SK-N-SH (cell line): ENCODE measurements around the gene TBCD. TPM values are rescaled to one million over a fixed set of nuclear protein-coding genes. Genes with fewer than 3 reads are reported as not detected.

Experiments used
- CTCF ChIA-PET: fragments of 300-600, 350-600 bp; formaldehyde crosslinking; extraction: SDS; loops from one replicate; lab custom pipeline; 2021; lab: Yijun Ruan, JAX
- POLR2A ChIA-PET: fragments of 350-600 bp; sonication (Branson Sonifier 250); formaldehyde crosslinking; extraction: SDS; loops from one replicate; lab custom pipeline; 2020; ENCODE audit warnings: antibody characterized with exemption, inconsistent platforms; lab: Yijun Ruan, JAX
- DNase-seq: peaks from one replicate; pipeline ENCODE4 v3.0.0; 2012
- H2AFZ ChIP-seq: fragments of 200-600 bp; sonication (generic); 2 replicates; pipeline ENCODE4 v1.8.1; 2016; ENCODE audit warnings: antibody characterized with exemption, mild to moderate bottlenecking, low read depth
- H3F3A ChIP-seq: fragments of 200-600 bp; sonication (generic); replicated peaks from 2 replicates; pipeline ENCODE3; 2016; ENCODE audit warnings: antibody characterized with exemption, mild to moderate bottlenecking; ENCODE audit not compliant: insufficient read depth
- H3K27ac ChIP-seq, 2 experiments: fragments of 200-500 bp in 1 of 2; fragments of 200-600 bp in 1 of 2; sonication (Bioruptor generic) in 1 of 2; sonication (generic), shearing (Covaris generic) in 1 of 2; 2 replicates each; pipeline versions ENCODE4 v1.5.1 to v1.6.1; 2014 to 2016; ENCODE audit warnings: low read depth in 2 of 2, inconsistent platforms in 1 of 2, low read length in 1 of 2, mild to moderate bottlenecking in 1 of 2, mixed read lengths in 1 of 2
- H3K27me3 ChIP-seq: fragments of 200-600 bp; sonication (generic), shearing (Covaris generic); 2 replicates; pipeline ENCODE4 v1.6.1; 2016; ENCODE audit warnings: mixed run types; ENCODE audit not compliant: insufficient read depth
- H3K36me3 ChIP-seq, 2 experiments: fragments of 200-500 bp in 1 of 2; fragments of 200-600 bp in 1 of 2; sonication (Bioruptor generic) in 1 of 2; sonication (generic) in 1 of 2; replicated peaks in 1 of 2; 2 replicates each; pipeline versions ENCODE3 to v1.5.1; 2014 to 2016; ENCODE audit warnings: low read length in 1 of 2, mild to moderate bottlenecking in 1 of 2; ENCODE audit not compliant: insufficient read depth in 2 of 2, control insufficient read depth in 1 of 2
- H3K4me1 ChIP-seq, 2 experiments: fragments of 200-500 bp in 1 of 2; fragments of 200-600 bp in 1 of 2; sonication (Bioruptor generic) in 1 of 2; sonication (generic), shearing (Covaris generic) in 1 of 2; 2 replicates each; pipeline versions ENCODE4 v1.5.1 to v1.6.1; 2014 to 2016; ENCODE audit warnings: low read depth in 1 of 2, low read length in 1 of 2, mixed run types in 1 of 2; ENCODE audit not compliant: insufficient read depth in 2 of 2, control insufficient read depth in 1 of 2
- H3K4me2 ChIP-seq: fragments of 200-600 bp; sonication (generic), shearing (Covaris generic); 2 replicates; pipeline ENCODE4 v1.6.1; 2017; ENCODE audit warnings: mixed run types
- H3K4me3 ChIP-seq, 2 experiments: fragments of 200-500 bp in 1 of 2; fragments of 200-600 bp in 1 of 2; sonication (Bioruptor generic) in 1 of 2; sonication (generic), shearing (Covaris generic) in 1 of 2; 2 replicates each; pipeline versions ENCODE4 v1.5.1 to v1.8.1; 2014 to 2016; ENCODE audit warnings: low read depth in 2 of 2, inconsistent platforms in 1 of 2, low read length in 1 of 2, mild to moderate bottlenecking in 1 of 2, mixed read lengths in 1 of 2, moderate library complexity in 1 of 2
- H3K79me2 ChIP-seq: fragments of 200-600 bp; sonication (generic); 2 replicates; pipeline ENCODE4 v1.8.1; 2017; ENCODE audit warnings: mild to moderate bottlenecking; ENCODE audit not compliant: insufficient read depth
- H3K9ac ChIP-seq: fragments of 200-600 bp; sonication (generic); 2 replicates; pipeline ENCODE4 v1.6.1; 2017; ENCODE audit warnings: mixed run types
- H3K9me2 ChIP-seq: fragments of 200-600 bp; sonication (generic); 2 replicates; pipeline ENCODE4 v1.6.1; 2017; ENCODE audit warnings: mixed run types
- H3K9me3 ChIP-seq: fragments of 200-600 bp; sonication (generic); 2 replicates; pipeline ENCODE4 v1.6.1; 2017; ENCODE audit warnings: mixed run types, mild to moderate bottlenecking, moderate library complexity
- H4K20me1 ChIP-seq: fragments of 200-600 bp; sonication (generic); 2 replicates; pipeline ENCODE4 v1.6.1; 2017; ENCODE audit warnings: mild to moderate bottlenecking, mixed run types; ENCODE audit not compliant: insufficient read depth
- FOSL2 ChIP-seq: IDR thresholded peaks from 2 replicates; pipeline ENCODE4 v1.4.0; 2012; ENCODE audit warnings: low read depth, mild to moderate bottlenecking, moderate library complexity, borderline replicate concordance
- FOXM1 ChIP-seq: IDR thresholded peaks from 2 replicates; pipeline ENCODE4 v1.4.0; 2012; ENCODE audit warnings: low read depth, mild to moderate bottlenecking
- GABPA ChIP-seq: IDR thresholded peaks from 2 replicates; pipeline ENCODE4 v1.4.0; 2012; ENCODE audit warnings: low read depth, mild to moderate bottlenecking
- GATA2 ChIP-seq: sonication (generic); formaldehyde crosslinking; IDR thresholded peaks from 2 replicates; pipeline ENCODE4 v1.5.0; 2020; ENCODE audit warnings: mild to moderate bottlenecking, missing genetic modification reagents
- IRF3 ChIP-seq: fragments of 150-350 bp; IDR thresholded peaks from 2 replicates; pipeline ENCODE4 v1.6.1; 2016; ENCODE audit warnings: mild to moderate bottlenecking, low read depth, low read length
- NFIC ChIP-seq: IDR thresholded peaks from 2 replicates; pipeline ENCODE4 v1.4.0; 2012; ENCODE audit warnings: borderline replicate concordance
- RCOR1 ChIP-seq: fragments of 150-350 bp; IDR thresholded peaks from 2 replicates; pipeline ENCODE4 v1.6.1; 2017; ENCODE audit warnings: antibody characterized with exemption, low read length
- RFX5 ChIP-seq: IDR thresholded peaks from 2 replicates; pipeline ENCODE4 v1.6.1; 2012; ENCODE audit warnings: mild to moderate bottlenecking, improper control_type of control experiment, low read length
- RXRA ChIP-seq: IDR thresholded peaks from 2 replicates; pipeline ENCODE4 v1.4.0; 2012; ENCODE audit warnings: low read depth, mild to moderate bottlenecking, borderline replicate concordance
- TEAD4 ChIP-seq: IDR thresholded peaks from 2 replicates; pipeline ENCODE4 v1.4.0; 2012; ENCODE audit warnings: mild to moderate bottlenecking, borderline replicate concordance; ENCODE audit not compliant: insufficient read depth
- YY1 ChIP-seq: IDR thresholded peaks from 2 replicates; pipeline ENCODE4 v1.4.0; 2012; ENCODE audit warnings: low read depth, mild to moderate bottlenecking
- ZBTB33 ChIP-seq: IDR thresholded peaks from 2 replicates; pipeline ENCODE4 v1.4.0; 2012; ENCODE audit warnings: low read depth, borderline replicate concordance
- WGBS: methylation state at CpG from one replicate; pipeline ENCODE4 v1.1.6; 2017; ENCODE audit warnings: low lambda C conversion rate; 5-methylcytosine and 5-hydroxymethylcytosine counted together
- polyA plus RNA-seq, 3 experiments: library from polyadenylated mRNA; depleted of rRNA; stranded (reverse); fragments of >200 nt; gene quantifications; 2 replicates each; pipeline ENCODE4 v1.2.3, GENCODE V29; 2012
- TF ChIP-seq, protein P1 (sequence below): fragments of 150-350 bp; IDR thresholded peaks from 2 replicates; pipeline ENCODE4 v1.6.1; 2017; ENCODE audit warnings: antibody characterized with exemption, low read length, low read depth, borderline replicate concordance
- TF ChIP-seq, protein P2 (sequence below): IDR thresholded peaks from 2 replicates; pipeline ENCODE4 v1.6.1; 2012; ENCODE audit warnings: mild to moderate bottlenecking, low read depth, low read length, moderate library complexity
- TF ChIP-seq, protein P3 (sequence below): IDR thresholded peaks from 2 replicates; pipeline ENCODE4 v1.4.0; 2012; ENCODE audit warnings: low read depth, borderline replicate concordance

The TBCD gene
- polyA plus RNA-seq, 1 of the 3 experiments (the other 2 are of a cell fraction): 107 TPM

DNA sequence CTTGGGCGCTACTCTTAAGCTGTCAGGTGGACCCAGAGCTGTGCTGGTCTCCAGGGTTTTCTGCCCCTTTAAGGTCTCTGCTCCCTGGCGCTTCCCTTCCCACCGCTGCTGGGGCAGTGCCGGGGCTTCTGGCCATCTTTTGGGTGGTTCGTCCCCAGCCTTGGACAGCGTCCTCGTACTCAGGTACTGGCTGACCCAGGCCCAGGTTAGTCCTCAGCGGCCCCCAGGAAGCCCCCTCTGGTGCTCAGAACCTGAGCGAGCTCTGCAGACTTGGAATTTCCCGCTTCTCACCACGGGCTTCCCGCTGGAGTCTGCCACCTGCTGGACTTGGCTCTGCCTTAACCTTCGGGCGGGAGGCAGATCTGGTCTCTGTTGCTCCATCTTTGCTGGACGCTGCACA is 182.0 kb downstream of the TBCD start:
- Histone ChIP-seq H3K4me3 (no peak overlapping the region), H3F3A (no peaks in the 10 kb centered on the region), H3K4me1 (peaks cover 0 to 10% of the 10 kb centered on the region in 2 experiments; a peak in 1 of 4 replicates), H4K20me1 (no peaks in the 10 kb centered on the region), H3K36me3 (peaks cover 23 to 49% of the 10 kb centered on the region in 2 experiments), H3K9me3 (no peaks in the 10 kb centered on the region), H3K9me2 (no peaks in the 10 kb centered on the region), H2AFZ (no peak overlapping the region), H3K27me3 (no peaks in the 10 kb centered on the region), H3K79me2 (no peaks in the 10 kb centered on the region), H3K4me2 (no peak overlapping the region), H3K9ac (no peak overlapping the region), H3K27ac (no peak overlapping the region)
- POLR2A ChIA-PET: no interaction called here
- CTCF ChIA-PET: interaction anchor here (1.2 to 1.8 kb wide), 4 partner anchors 11 to 152 kb away, joined by 3 to 7 read pairs (median 4); no protein-coding TSS in a partner anchor
- TF ChIP-seq YY1 (no peak), RCOR1 (no peak), RFX5 (no peak), GATA2 (CRISPR knock-in tag) (no peak), TEAD4 (no peak), FOXM1 (no peak), RXRA (no peak)
- TF ChIP-seq, protein P1, sequence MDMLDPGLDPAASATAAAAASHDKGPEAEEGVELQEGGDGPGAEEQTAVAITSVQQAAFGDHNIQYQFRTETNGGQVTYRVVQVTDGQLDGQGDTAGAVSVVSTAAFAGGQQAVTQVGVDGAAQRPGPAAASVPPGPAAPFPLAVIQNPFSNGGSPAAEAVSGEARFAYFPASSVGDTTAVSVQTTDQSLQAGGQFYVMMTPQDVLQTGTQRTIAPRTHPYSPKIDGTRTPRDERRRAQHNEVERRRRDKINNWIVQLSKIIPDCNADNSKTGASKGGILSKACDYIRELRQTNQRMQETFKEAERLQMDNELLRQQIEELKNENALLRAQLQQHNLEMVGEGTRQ: no peak
- TF ChIP-seq, protein P2, sequence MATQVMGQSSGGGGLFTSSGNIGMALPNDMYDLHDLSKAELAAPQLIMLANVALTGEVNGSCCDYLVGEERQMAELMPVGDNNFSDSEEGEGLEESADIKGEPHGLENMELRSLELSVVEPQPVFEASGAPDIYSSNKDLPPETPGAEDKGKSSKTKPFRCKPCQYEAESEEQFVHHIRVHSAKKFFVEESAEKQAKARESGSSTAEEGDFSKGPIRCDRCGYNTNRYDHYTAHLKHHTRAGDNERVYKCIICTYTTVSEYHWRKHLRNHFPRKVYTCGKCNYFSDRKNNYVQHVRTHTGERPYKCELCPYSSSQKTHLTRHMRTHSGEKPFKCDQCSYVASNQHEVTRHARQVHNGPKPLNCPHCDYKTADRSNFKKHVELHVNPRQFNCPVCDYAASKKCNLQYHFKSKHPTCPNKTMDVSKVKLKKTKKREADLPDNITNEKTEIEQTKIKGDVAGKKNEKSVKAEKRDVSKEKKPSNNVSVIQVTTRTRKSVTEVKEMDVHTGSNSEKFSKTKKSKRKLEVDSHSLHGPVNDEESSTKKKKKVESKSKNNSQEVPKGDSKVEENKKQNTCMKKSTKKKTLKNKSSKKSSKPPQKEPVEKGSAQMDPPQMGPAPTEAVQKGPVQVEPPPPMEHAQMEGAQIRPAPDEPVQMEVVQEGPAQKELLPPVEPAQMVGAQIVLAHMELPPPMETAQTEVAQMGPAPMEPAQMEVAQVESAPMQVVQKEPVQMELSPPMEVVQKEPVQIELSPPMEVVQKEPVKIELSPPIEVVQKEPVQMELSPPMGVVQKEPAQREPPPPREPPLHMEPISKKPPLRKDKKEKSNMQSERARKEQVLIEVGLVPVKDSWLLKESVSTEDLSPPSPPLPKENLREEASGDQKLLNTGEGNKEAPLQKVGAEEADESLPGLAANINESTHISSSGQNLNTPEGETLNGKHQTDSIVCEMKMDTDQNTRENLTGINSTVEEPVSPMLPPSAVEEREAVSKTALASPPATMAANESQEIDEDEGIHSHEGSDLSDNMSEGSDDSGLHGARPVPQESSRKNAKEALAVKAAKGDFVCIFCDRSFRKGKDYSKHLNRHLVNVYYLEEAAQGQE: no peak
- 97% methylated on average over 15 of the region's 15 CpGs for WGBS
- no peak for DNase-seq

- Histone ChIP-seq H3K27me3 (no peaks in the 10 kb centered on the region), H3K36me3 (peaks cover 17 to 45% of the 10 kb centered on the region in 2 experiments), H3K9me2 (no peaks in the 10 kb centered on the region), H3F3A (no peaks in the 10 kb centered on the region), H4K20me1 (no peaks in the 10 kb centered on the region), H3K4me1 (peaks cover 0 to 9% of the 10 kb centered on the region in 2 experiments; a peak in 2 of 4 replicates), H3K9me3 (no peaks in the 10 kb centered on the region), H3K27ac (no peak overlapping the region), H2AFZ (no peak overlapping the region), H3K4me2 (no peak overlapping the region), H3K9ac (no peak overlapping the region), H3K4me3 (no peak overlapping the region), H3K79me2 (no peaks in the 10 kb centered on the region)
- 96% methylated on average over 26 of the region's 27 CpGs for WGBS
- POLR2A ChIA-PET: no interaction called here
- CTCF ChIA-PET: no interaction called here
- DNase-seq: no peak
- TF ChIP-seq NFIC: no peak
- TF ChIP-seq ZBTB33: no peak
- no peak for TF ChIP-seq IRF3
- TF ChIP-seq FOSL2: no peak
- TF ChIP-seq, protein P3, sequence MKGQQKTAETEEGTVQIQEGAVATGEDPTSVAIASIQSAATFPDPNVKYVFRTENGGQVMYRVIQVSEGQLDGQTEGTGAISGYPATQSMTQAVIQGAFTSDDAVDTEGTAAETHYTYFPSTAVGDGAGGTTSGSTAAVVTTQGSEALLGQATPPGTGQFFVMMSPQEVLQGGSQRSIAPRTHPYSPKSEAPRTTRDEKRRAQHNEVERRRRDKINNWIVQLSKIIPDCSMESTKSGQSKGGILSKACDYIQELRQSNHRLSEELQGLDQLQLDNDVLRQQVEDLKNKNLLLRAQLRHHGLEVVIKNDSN: no peak
- TF ChIP-seq GABPA: no peak
Measured at GRCh38 chr17:82935966-82936767, 184.3 kb downstream of the TBCD start.
